ENCODE results near the gene TMEM217. TPM values are rescaled to one million over a fixed set of nuclear protein-coding genes. Genes with fewer than 3 reads are reported as not detected.
"Not testable (repeated sequence)": the region's sequence is repeated elsewhere in the genome, so short reads cannot be mapped to it uniquely, and the experiment has no call there.

The TMEM217 gene
- not detected for total RNA-seq (ENCODE audit: unreplicated experiment)
- long read RNA-seq = 0 reads

- Mint-ChIP-seq H3K9me3 (ENCODE audit: unreplicated experiment) (no peaks in the 10 kb centered on the region), H3K4me1 (ENCODE audit: low read depth, unreplicated experiment) (peaks cover 5% of the 10 kb centered on the region), H3K27me3 (ENCODE audit: unreplicated experiment) (peaks cover 4% of the 10 kb centered on the region), H3K36me3 (ENCODE audit: unreplicated experiment) (no peaks in the 10 kb centered on the region), H3K27ac (ENCODE audit: unreplicated experiment) (peak within 1 kb of the TSS; percentile 81), H3K4me3 (ENCODE audit: unreplicated experiment) (peak within 1 kb of the TSS; percentile 95)
- TF ChIP-seq CTCF (IDR thresholded peaks at IDR 0.05; ENCODE audit: partially characterized antibody, unreplicated experiment) = no peak
- peak; percentile 95 for DNase-seq
Observed at GRCh38 chr6:37257634-37258404, at the start of gene TMEM217, which contains the start of gene TBC1D22B. Gene TMEM217, minus strand, starts transcription at chr6:37258144. Its CDS starts 39,114 bp downstream, at chr6:37219030. Gene TBC1D22B, plus strand, starts transcription at chr6:37257772. Its CDS starts 146 bp downstream, at chr6:37257918.

- H3K36me3 Mint-ChIP-seq (ENCODE audit: unreplicated experiment); DNase-seq; H3K4me3 Mint-ChIP-seq (ENCODE audit: unreplicated experiment); H3K27me3 Mint-ChIP-seq (ENCODE audit: unreplicated experiment); H3K27ac Mint-ChIP-seq (ENCODE audit: unreplicated experiment); H3K9me3 Mint-ChIP-seq (ENCODE audit: unreplicated experiment): not testable (repeated sequence)
- H3K4me1 Mint-ChIP-seq (ENCODE audit: low read depth, unreplicated experiment) = peaks cover 12% of the 10 kb centered on the region
Observed at GRCh38 chr6:37307484-37307883, 49.5 kb upstream of the TMEM217 start.

- no peak for DNase-seq
- Mint-ChIP-seq H3K4me3 (ENCODE audit: unreplicated experiment) (no peak overlapping the region), H3K9me3 (ENCODE audit: unreplicated experiment) (no peaks in the 10 kb centered on the region), H3K27me3 (ENCODE audit: unreplicated experiment) (no peaks in the 10 kb centered on the region), H3K27ac (ENCODE audit: unreplicated experiment) (no peak overlapping the region), H3K36me3 (ENCODE audit: unreplicated experiment) (no peaks in the 10 kb centered on the region), H3K4me1 (ENCODE audit: low read depth, unreplicated experiment) (peaks cover 12% of the 10 kb centered on the region)
- TF ChIP-seq CTCF (IDR thresholded peaks at IDR 0.05; ENCODE audit: partially characterized antibody, unreplicated experiment) = no peak
Observed at GRCh38 chr6:37306624-37307222, 48.8 kb upstream of the TMEM217 start.

GRCh38 chr6:37305841-37306425, 48.0 kb upstream of the TMEM217 start:
- no peaks in the 10 kb centered on the region for H3K36me3 Mint-ChIP-seq (ENCODE audit: unreplicated experiment)
- H3K27ac Mint-ChIP-seq (ENCODE audit: unreplicated experiment) = no peak overlapping the region
- no peak for DNase-seq
- H3K4me1 Mint-ChIP-seq (ENCODE audit: low read depth, unreplicated experiment) = peaks cover 12% of the 10 kb centered on the region
- no peaks in the 10 kb centered on the region for H3K9me3 Mint-ChIP-seq (ENCODE audit: unreplicated experiment)
- no peaks in the 10 kb centered on the region for H3K27me3 Mint-ChIP-seq (ENCODE audit: unreplicated experiment)
- H3K4me3 Mint-ChIP-seq (ENCODE audit: unreplicated experiment) = no peak overlapping the region
- TF ChIP-seq CTCF (IDR thresholded peaks at IDR 0.05; ENCODE audit: partially characterized antibody, unreplicated experiment) = no peak

- no peak overlapping the region for H3K4me3 Mint-ChIP-seq (ENCODE audit: unreplicated experiment)
- no peaks in the 10 kb centered on the region for H3K27me3 Mint-ChIP-seq (ENCODE audit: unreplicated experiment)
- H3K9me3 Mint-ChIP-seq (ENCODE audit: unreplicated experiment) = no peaks in the 10 kb centered on the region
- H3K4me1 Mint-ChIP-seq (ENCODE audit: low read depth, unreplicated experiment) = peaks cover 12% of the 10 kb centered on the region
- no peak for DNase-seq
- no peak for TF ChIP-seq CTCF (IDR thresholded peaks at IDR 0.05; ENCODE audit: partially characterized antibody, unreplicated experiment)
- H3K36me3 Mint-ChIP-seq (ENCODE audit: unreplicated experiment) = no peaks in the 10 kb centered on the region
- H3K27ac Mint-ChIP-seq (ENCODE audit: unreplicated experiment) = no peak overlapping the region
Observed at GRCh38 chr6:37304766-37305165, 46.8 kb upstream of the TMEM217 start.

Data from glutamatergic neuron (in vitro differentiated cells).